Inferior parietal cortex (tissue), 1 donor: Measurements from ENCODE around the gene NOXA1.
"Not testable (repeated sequence)": the region's sequence is repeated elsewhere in the genome, so short reads cannot be mapped to it uniquely, and the experiment has no call there.

Experiments used
- DNase-seq: peaks from one replicate; pipeline ENCODE4 v3.0.0-alpha.2; 2016; ENCODE audit errors: extremely low spot score

NOXA1 gene

DNA sequence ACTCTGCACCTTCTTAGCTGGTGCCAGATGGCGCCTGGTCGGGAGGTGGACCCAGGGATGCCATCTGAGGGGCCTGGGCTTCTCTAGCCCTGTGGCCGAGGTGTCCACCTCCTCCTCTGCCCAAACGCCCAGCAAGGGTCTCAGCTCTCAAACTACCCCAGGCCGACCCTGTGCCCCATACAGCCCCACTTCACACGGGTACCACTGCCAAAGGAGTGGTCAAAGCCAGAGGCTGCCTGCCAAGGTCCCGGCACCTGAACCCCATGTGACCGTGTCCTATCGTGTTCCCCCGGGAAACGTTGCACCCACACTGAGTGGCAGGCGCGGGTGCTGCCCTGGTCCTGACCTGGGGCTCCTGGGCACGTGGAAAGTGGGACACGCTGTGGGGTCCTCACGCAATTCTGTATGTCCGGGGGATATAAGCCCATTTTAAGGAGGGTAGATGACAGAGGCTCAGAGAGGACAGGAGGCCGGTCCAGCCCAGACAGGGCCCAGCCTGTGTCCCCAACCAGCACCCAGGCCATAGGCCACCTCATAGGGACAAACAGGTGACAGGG, 16.0 kb downstream of the NOXA1 start:
- DNase-seq: no peak

DNA sequence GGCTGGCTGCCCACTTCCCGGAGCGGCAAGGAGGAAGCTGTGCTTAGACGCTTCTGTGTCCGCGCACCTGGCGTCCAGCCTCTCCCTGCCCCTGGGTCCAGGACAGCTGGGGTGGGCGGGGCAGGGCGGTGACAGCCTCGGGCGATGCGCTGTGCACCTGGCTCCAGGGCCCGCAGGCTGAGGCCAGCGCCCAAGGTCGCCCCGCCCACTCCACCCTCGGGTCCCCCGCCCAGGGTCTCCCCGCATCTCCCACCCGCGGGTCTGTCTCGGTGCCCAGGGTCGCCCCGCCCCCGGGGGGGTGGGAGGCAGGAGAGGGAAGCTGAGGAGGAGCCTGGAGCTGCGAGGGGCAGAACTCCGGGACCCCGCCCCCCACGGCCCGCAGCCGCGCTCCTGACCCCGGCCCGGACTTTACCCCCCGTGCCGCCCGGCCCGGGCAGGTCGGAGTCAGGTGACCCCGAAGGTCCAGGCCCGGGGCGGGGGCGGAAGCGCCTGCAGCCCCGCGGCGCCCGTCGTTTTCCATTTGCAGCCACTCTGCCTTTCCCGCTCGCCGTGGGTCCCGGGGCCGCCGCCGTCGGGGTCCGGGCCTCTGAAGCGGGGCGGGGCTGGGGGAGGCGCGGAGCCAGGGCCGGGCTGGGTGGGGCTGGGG, 18.2 kb downstream of the NOXA1 start, which contains the start of gene ENTPD8:
ENTPD8 (minus strand) TSS at position 69 of the 646 bp plus-strand sequence. CDS start 3,072 bp downstream, outside the sequence.
- DNase-seq: no peak

DNA sequence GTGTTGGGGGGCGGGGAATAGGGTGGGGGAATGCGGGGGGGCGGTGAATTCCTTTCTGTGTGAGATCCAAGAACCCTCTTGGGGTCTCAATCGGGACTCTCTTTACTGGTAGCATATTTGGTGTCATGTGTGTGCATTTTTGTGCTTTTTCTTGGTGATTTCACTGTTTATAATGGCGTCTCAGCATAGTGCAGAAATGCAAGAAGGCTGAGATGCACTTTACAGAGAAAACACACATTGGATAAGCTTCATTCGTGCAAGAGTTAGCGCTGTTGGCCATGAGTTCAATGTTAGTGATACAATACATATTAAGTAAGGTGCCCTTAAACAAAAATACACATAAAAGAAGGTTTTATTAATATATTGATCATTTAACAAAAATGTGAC, 18.7 kb downstream of the NOXA1 start:
- no peak for DNase-seq

DNA sequence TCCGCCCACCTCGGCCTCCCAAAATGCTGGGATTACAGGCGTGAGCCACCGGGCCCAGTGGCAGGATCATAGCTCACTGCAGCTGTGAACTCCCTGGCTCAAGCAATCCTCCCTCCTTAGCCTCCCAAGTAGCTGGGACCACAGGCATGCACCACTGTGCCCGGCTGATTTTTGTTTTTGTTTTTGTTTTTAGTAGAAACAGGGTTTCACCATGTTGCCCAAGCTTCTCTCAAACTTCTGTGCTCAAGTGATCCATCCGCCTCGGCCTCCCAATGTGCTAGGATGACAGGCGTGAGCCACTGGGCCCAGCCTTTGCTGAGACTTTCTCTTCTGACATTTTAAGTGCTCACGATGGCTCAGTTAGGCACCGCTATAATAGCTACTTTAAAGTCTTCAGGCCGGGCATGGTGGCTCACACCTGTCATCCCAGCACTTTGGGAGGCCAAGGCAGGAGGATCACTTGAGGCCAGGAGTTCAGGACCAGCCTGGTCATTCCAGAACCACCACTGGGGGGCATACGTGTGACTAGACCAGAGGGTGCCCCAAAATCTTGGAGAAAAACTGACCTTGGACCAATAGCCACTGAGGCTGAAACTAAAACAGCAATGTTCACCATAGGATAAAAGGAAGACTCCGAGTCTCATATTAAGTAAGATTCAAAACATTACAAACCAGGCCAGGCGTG, 21.1 kb downstream of the NOXA1 start:
- DNase-seq: no peak

DNA sequence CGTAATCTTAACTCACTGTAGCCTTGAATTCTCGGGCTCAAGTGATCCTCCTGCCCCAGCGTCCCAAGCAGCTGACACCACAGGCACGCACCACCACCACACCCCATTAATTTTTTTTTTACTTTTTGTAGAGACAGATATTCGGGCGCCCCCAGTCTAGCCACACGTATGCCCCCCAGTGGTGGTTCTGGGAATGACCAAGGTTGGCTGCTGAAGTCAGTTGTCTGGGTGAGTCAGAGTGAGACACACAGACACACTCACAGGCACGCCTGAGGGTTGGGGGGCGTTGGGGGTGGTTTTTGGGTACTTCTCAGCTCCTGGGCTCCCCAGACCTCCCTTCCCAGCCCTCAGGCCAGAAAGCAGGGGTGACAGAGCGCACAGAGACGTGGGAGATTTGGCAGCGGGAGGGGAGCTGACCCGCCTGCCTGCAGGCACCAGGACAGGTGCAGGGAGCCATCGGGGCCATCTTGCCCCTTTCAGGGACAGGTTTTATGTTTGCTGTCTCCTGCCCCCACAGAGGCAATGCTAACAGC, 22.1 kb downstream of the NOXA1 start:
- DNase-seq: peak; percentile 82

DNA sequence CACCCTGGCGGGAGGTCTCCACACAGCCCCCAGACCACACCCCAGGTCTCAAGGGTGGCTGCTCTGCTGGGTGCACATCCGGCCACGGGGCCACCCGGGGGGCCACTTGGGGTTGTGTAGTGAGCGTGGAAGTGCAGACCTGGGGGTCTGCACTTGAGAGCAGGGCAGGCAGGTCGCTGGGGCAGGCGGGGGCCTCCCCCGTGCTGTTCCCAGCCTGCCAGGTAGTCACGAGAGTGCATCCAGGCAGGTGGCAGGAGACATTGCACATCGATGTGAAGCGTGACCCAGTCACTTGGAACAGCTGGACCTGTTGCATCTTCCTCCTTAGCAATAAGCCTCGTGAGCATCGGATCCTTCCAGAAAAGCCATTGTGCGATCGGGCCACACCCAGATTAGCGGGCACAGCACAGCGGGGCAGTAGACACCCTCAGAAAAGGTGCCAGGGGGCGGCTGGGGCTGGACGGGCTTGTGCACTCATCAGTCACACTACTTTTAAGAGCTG, 22.8 kb downstream of the NOXA1 start:
- no peak for DNase-seq

DNA sequence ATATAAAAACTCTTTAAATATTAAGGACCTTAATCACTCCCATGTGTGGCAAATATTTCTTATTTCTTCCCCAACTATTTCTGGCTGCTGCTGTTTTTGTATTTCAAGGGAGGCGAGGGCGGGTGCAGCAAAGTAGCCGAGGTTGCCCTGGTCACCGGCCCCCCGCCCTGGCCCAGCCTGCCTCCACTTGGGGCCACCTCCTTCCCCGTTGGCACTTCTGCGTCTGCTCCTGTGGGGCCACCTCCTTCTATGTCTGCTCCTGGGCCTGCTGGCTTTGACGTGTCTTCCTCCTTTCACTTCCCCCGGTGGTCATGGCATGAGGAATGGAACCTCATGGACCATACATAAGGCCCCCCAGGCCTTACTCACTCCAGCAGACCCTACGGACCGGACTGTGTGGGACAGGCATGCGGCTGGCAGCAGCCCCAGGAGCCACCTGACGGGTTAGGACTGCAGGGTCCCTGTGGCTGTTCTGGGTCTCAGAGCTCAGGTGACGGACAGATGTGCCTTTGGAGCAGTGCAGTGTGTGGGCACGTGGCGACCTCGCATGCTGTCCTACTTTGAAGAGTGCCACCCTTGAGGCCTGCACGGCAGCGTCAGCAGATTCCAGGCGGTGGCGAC, 23.8 kb downstream of the NOXA1 start:
- no peak for DNase-seq

DNA sequence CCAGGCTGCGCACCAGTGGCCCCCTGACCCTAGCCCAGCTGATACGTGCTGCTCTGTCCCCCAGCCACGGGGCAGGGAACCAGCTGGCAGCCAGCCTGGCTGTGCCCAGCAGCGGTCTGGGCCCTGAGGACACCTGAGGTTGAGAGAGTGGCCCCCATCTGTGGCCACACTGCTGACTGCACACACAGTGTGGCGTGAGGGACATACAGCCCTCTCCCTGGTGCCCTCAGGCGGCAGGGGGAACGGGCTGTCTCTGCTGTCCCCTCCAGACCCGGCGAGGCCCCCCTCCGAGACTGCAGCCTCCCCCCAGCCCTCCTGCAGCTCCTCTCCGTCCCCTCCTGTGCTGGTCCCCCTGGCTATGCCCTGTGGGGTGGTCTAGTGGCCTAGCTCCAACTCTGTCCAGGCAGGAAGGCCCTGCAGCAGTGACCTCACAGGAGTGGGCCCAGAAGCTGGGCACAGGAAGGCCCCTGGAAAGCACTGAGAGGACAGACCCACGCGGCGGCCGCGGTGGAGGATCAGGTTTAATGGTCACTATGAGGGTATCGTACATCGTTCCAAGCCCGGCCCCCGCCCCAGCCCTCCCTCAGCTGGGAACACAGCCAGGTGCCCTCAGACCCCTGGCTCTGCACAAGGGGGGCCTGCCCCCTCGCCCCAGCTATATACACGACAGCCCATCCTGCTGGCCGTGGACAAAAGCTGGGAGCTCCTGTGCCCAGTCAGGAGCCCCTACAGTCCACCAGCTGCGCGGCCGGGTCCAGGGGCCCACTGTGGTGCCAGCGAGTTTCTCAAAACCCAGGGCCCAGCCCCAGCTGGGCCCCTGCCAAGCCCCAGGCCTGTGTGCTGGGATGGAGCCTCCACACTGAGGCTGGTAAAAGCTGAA, 24.8 kb downstream of the NOXA1 start:
- no peak for DNase-seq

DNA sequence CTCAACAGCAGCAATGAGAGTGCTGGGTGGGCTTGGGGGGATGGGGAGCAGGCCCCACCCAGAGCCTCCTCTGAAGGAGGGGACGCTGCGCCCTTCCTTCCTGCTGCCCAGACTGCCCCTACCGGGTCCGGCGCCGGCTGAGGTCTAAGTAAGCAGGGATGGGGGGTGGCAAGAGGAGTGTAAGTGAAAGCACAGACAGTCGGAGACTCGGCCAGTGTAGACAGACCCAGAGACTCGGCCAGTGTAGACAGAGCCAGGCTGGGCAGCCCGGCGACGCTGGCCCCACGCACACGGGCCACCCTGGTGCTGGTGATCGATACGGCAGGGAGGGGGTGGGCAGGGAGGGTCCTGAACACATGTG, 25.4 kb downstream of the NOXA1 start:
- DNase-seq: no peak

DNA sequence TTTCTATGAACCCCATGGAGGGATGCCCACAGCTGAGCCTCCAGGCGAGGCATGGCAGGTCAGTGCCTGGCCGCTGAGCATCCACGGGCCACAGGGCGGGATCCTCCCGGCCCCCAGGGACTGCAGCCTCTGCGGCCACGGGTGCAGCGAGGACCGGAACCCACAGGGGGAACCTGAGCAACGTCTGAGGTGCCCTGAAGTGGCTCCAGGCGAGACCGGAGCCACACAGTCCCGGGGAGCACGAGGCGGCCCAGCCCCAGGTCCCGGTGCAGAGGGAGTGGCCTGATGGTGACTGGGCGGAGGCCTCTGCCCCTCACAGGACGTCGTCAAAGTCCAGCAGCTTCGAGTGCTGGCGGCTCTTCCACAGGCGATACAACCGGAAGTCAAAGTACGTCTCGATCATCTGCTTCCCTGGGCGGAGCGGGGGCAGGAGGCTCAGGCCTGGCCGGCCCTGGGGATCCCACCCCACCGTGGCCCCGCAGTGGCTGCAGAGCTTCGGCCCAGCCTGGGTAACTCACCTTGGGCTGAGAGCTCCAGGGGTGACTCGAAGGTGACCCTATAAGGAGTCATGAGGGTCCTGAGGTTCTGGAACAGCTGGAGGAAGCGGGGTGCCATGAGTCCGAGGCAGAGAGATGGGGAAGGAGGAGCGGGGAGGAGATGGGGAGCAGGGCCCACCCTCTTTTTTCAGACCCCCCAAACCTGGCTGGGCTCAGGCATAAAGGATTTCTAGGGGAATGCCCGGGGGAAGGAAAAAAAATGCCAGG, 26.1 kb downstream of the NOXA1 start:
- no peak for DNase-seq

DNA sequence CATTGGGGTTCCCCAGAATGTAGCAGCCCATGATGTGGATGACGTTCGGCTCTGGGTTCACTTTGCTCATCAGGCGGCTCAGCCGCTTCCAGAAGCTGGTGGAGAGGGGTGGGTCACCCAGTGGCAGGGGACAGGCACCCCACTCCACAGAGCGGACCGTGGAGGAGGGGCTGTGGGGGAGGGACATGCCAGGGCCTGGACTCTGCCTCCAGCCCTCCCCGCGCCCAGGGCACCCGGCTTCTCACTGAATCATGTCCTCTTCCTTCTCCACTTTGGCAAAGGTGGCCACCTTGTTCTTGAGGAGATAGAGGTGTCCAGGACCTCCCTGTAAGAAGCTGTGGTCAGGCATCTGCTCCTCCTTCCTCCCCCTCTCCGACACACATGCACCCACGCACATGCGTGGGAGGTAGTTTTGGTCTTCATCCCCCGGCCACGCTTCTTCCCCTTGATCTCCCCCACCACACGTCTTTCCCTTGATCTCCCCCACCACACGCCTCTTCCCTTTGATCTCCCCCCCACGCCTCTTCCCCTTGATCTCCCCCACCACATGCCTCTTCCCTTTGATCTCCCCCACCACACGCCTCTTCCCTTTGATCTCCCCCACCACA, 26.8 kb downstream of the NOXA1 start:
- no peak for DNase-seq

DNA sequence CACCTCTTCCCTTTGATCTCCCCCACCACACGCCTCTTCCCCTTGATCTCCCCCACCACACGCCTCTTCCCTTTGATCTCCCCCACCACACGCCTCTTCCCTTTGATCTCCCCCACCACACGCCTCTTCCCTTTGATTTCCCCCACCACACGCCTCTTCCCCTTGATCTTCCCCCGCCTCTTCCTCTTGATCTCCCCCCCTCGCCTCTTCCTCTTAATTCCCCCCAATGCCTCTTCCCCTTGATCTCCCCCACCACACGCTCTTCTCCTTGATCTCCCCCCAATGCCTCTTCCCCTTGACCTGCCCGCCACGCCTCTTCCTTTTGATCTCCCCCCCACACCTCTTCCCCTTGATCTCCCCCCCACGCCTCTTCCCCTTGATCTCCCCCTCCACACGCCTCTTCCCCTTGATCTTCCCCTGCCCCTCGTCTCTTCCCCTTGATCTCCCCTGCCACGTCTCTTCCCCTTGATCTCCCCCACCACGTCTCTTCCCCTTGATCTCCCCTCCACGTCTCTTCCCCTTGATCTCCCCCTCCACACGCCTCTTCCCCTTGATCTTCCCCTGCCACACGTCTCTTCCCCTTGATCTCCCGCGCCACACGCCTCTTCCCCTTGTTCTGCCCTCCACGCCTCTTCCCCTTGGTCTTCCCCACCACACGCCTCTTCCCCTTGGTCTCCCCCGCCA, 27.5 kb downstream of the NOXA1 start:
- DNase-seq: not testable (repeated sequence)

DNA sequence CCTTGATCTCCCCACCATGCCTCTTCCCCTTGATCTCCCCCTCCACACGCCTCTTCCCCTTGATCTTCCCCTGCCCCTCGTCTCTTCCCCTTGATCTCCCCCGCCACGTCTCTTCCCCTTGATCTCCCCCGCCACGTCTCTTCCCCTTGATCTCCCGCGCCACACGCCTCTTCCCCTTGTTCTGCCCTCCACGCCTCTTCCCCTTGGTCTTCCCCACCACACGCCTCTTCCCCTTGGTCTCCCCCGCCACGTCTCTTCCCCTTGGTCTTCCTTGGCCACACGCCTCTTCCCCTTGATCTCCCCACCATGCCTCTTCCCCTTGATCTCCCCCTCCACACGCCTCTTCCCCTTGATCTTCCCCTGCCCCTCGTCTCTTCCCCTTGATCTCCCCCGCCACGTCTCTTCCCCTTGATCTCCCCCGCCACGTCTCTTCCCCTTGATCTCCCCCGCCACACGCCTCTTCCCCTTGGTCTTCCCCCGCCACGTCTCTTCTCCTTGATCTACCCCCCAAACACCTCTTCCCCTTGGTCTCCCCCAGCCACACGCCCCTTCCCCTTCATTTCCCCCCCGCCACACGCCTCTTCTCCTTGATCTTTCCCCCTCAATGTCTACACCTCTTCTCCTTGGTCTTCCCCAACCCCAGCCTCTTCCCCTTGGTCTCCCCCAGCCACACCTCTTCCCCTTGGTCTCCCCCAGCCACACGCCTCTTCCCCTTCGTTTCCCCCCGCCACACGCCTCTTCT, 28.2 kb downstream of the NOXA1 start:
- not testable (repeated sequence) for DNase-seq

DNA sequence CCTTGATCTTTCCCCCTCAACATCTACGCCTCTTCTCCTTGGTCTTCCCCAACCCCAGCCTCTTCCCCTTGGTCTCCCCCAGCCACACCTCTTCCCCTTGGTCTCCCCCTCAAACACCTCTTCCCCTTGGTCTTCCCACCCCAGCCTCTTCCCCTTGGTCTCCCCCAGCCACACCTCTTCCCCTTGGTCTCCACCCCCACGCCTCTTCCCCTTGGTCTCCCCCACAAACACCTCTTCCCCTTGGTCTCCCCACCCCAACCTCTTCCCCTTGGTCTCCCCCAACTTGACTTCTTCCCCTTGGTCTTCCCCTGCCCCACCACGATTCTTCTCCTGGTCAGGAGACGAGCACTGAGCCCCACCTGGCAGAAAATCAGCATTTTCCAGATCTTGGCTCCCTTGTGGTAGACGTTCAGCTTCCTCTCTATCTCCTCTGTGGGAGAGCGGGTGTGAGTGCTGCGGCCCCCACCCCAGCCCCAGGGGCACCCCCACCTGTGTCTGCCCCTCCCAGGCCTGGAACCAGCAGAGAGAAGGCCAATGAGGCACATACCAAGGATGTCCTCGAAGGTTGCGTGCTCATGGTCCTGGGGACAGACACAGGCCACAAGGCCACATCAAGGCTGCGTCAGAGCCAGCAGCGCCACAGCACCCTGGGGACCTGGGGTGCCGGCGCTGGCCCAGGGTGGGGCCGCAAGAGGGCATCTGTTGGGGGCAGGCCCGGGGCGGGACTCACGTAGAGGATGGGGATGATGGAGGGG, 29.0 kb downstream of the NOXA1 start:
- no peak for DNase-seq

DNA sequence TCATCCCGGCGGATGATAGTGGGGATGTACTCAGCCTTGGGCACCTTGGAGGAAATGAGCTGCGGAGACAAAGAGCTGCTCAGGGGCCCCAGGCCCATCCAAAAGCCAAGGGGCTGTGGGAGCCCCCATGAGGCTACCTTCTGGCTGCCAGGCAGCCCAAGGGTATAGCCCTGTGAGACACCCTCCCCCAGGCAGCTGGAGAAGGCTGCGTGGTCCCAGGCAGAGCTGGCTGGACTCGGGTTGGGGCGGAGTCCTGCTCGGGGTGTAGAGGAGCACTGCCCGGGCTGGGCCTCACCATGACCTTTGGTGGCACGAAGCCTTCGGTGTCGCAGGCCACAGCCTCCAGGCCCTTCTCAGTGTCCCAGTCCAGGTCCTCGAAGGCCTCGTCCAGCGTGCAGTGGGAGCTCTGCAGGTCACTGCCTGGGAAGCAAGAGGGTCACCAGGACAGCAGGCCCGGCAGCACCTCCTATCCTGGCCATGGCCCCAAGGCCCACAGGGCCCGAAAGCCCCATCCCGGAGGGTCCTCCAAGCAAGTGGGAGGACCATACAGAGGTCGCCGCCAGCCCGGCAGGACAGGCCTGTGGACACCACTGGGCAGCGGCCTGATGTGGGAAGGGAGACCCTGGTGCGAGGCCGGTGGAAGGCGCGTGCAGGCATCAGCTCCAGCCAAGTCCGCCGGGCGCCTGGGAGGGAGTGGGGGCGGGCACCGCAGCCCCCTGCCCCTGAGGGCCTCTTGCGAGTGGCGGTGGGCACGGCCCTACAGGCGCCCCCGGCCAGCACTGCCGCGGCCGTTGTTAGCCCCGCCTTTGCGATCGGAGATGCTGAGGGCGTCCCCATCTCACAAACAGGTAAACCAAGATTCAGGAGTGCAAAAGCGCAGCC, 29.8 kb downstream of the NOXA1 start:
- no peak for DNase-seq

DNA sequence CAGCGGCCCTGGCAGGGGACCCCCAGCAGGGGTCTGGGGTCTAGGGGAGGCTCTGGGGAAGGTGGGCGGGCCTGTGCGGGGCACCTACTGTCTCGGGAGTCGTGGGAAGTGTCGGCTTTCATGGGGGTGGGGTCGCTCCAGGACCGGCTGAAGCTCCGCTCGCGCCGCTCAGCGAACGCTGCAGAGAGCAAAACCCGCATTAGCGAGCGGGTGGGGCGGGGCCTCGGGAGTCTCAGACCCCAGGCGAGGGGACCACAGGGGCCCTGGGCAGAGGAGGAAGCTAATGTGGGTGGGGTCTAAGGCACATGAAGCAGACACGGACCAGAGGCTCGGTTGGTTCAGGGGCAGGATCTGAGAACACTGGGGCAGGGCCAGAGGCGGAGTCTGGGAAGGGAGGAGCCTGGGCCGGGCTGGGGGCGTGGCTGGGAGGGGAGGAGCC, 30.5 kb downstream of the NOXA1 start:
- no peak for DNase-seq

DNA sequence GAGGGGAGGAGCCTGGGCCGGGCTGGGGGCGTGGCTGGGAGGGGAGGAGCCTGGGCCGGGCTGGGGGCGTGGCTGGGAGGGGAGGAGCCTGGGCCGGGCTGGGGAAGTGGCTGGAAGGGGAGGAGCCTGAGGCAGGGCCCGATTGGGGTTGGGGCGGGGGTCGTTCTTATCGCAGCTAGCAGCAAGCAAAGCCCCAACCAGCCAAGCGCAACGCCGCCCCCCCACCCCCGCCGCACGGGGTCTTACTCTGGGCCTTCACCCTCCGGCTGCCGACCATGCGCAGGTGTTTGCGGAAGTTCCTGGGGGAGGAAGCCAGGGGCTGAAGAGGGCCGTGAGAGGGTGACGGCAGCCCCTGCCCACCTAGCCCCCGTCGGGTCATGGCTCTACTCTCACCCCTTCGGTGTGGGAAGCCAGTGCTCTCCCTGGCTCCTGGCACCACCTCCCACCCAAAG, 31.0 kb downstream of the NOXA1 start:
- no peak for DNase-seq
